Neural progenitor cell (in vitro differentiated cells): ENCODE results near the gene GRIK5.

Experiments used
- CTCF ChIP-seq: fragments of 200-600 bp; sonication (generic); IDR thresholded peaks from 2 replicates; pipeline ENCODE4 v1.5.1; 2017; ENCODE audit warnings: antibody characterized with exemption, mild to moderate bottlenecking
- EZH2 ChIP-seq: fragments of 200-600 bp; sonication (generic); IDR thresholded peaks from 2 replicates; pipeline ENCODE4 v1.6.1; 2017; ENCODE audit warnings: antibody characterized with exemption, mild to moderate bottlenecking, moderate library complexity
- EZH2phosphoT487 ChIP-seq: fragments of 200-600 bp; sonication (generic); IDR thresholded peaks from 2 replicates; pipeline ENCODE4 v1.6.1; 2017; ENCODE audit warnings: antibody characterized with exemption

- TF ChIP-seq CTCF (no peak), EZH2phosphoT487 (no peak), EZH2 (no peak)
These were observed 21.0 kb downstream of the GRIK5 start for GRCh38 chr19:42048992-42049391.
